Panc1 (cell line): Measurements from ENCODE around the gene CLCN2. TPM values are rescaled to one million over a fixed set of nuclear protein-coding genes. Genes with fewer than 3 reads are reported as not detected.

Experiments
- ATAC-seq: fragments of 200-7000 bp; cut with Tn5 transposase; 2 replicates; pipeline ENCODE4 v1.9.1; 2020; ENCODE audit warnings: mild to moderate bottlenecking, moderate library complexity
- Bru-seq: library from RNA; stranded (reverse); fragments of 400-500 nt; gene quantifications from one replicate; lab custom pipeline; 2021; lab: Mats Ljungman, UMichigan
- BruChase-seq, 2 experiments: library from RNA; stranded (reverse); fragments of 400-500 nt; gene quantifications; one replicate each; lab custom pipeline; 2021; lab: Mats Ljungman, UMichigan
- BruUV-seq: library from RNA; stranded (reverse); fragments of 400-500 nt; replicated peaks from 2 replicates; lab custom pipeline; 2021; lab: Mats Ljungman, UMichigan
- CTCF ChIA-PET: fragments of 300-600 bp; sonication (Branson Sonifier 250); formaldehyde crosslinking; loops from one replicate; lab custom pipeline; 2022; ENCODE audit warnings: antibody characterized with exemption; lab: Charles Lee
- POLR2A ChIA-PET: fragments of 300-600 bp; sonication (Branson Sonifier 250); formaldehyde crosslinking; loops from one replicate; lab custom pipeline; 2022; ENCODE audit warnings: antibody characterized with exemption; lab: Charles Lee
- DNase-seq: peaks from one replicate; pipeline ENCODE4 v3.0.0-alpha.2; 2010; ENCODE audit warnings: low read depth, low spot score
- H3K27ac ChIP-seq: 2 replicates; pipeline ENCODE4 v1.5.1; 2011; ENCODE audit warnings: mild to moderate bottlenecking, low read length, inconsistent platforms
- H3K27me3 ChIP-seq: fragments of 200-500 bp; sonication (Bioruptor generic); 2 replicates; pipeline ENCODE4 v1.6.0; 2014; ENCODE audit warnings: low read length, inconsistent platforms; ENCODE audit not compliant: control insufficient read depth, insufficient read depth
- H3K36me3 ChIP-seq: fragments of 200-500 bp; sonication (Bioruptor generic); 2 replicates; pipeline ENCODE4 v1.5.1; 2014; ENCODE audit warnings: inconsistent platforms, mild to moderate bottlenecking, low read length, moderate library complexity; ENCODE audit not compliant: control insufficient read depth, insufficient read depth
- H3K4me1 ChIP-seq: 2 replicates; pipeline ENCODE4 v1.5.1; 2011; ENCODE audit warnings: inconsistent platforms, mild to moderate bottlenecking, low read length, moderate library complexity; ENCODE audit not compliant: control insufficient read depth, insufficient read depth
- H3K4me3 ChIP-seq, 2 experiments: 2 replicates each; pipeline ENCODE4 v1.5.1; 2011 to 2012; ENCODE audit warnings: low read depth in 2 of 2, low read length in 2 of 2, mild to moderate bottlenecking in 2 of 2, inconsistent platforms in 1 of 2, moderate library complexity in 1 of 2
- H3K9me3 ChIP-seq: fragments of 200-500 bp; sonication (Bioruptor generic); 2 replicates; pipeline ENCODE4 v1.5.1; 2014; ENCODE audit warnings: low read depth, mild to moderate bottlenecking, inconsistent platforms, low read length, moderate library complexity; ENCODE audit not compliant: control insufficient read depth, insufficient read depth
- POLR2AphosphoS5 ChIP-seq: IDR thresholded peaks from 2 replicates; pipeline ENCODE4 v1.6.1; 2012; ENCODE audit warnings: mild to moderate bottlenecking, low read depth, low read length, moderate library complexity
- SIN3A ChIP-seq: IDR thresholded peaks from 2 replicates; pipeline ENCODE4 v1.6.1; 2012; ENCODE audit warnings: low read depth, mild to moderate bottlenecking, low read length, moderate library complexity, borderline replicate concordance; ENCODE audit not compliant: insufficient read depth
- TCF7L2 ChIP-seq: IDR thresholded peaks from 2 replicates; pipeline ENCODE4 v1.6.1; 2011; ENCODE audit warnings: mild to moderate bottlenecking, low read depth, low read length, inconsistent platforms
- in situ Hi-C: cut with HindIII; loops from 2 replicates; pipeline ENCODE4 v1.10.0; 2016; ENCODE audit warnings: low sequenced_read_pairs, low pct_unique_long_range_greater_than_20kb
- intact Hi-C: fragments of 100-400 bp; cut with micrococcal nuclease; formaldehyde crosslinking; loops from one replicate; pipeline ENCODE4 v1.10.0; 2022; ENCODE audit not compliant: unreplicated experiment
- long read RNA-seq: library from polyadenylated mRNA; unstranded; transcript quantifications from one replicate; pipeline ENCODE4 v2.0.0, GENCODE V29; 2021; ENCODE audit not compliant: unreplicated experiment
- polyA plus RNA-seq: library from polyadenylated mRNA; unstranded; fragments of >200 nt; gene quantifications from one replicate; pipeline ENCODE4 v1.2.1, GENCODE V29; 2012; ENCODE audit warnings: missing spikeins; ENCODE audit not compliant: insufficient read length
- total RNA-seq: library from RNA; stranded (reverse); gene quantifications from one replicate; pipeline ENCODE4 v1.2.1, GENCODE V29; 2021; ENCODE audit not compliant: unreplicated experiment
- TF ChIP-seq, protein P1 (sequence below): fragments of 450-650 bp; IDR thresholded peaks from 2 replicates; pipeline ENCODE4 v1.5.1; 2017; ENCODE audit warnings: mild to moderate bottlenecking
- TF ChIP-seq, protein P2 (sequence below), 2 experiments: IDR thresholded peaks; 2 replicates each; pipeline ENCODE4 v1.6.1; 2011 to 2012; ENCODE audit warnings: low read depth in 2 of 2, control low read depth in 1 of 2, low read length in 1 of 2, mild to moderate bottlenecking in 1 of 2, moderate library complexity in 1 of 2; ENCODE audit not compliant: insufficient read depth in 1 of 2

Gene CLCN2
- 22.5 TPM for total RNA-seq
- 21.4 TPM for polyA plus RNA-seq
- percentile 63 among the genes with signal in this experiment for Bru-seq, nascent RNA
- percentile 79 among the genes with signal in this experiment for BruChase-seq, experiment 1, labeled RNA remaining after a 2-hour chase
- percentile 68 among the genes with signal in this experiment for BruChase-seq, experiment 2, labeled RNA remaining after a 6-hour chase
- long read RNA-seq, transcript CLCN2-201 (24 exons, 3,290 nt) = major isoform, 8 of 21 reads
- long read RNA-seq, partial matches to known transcripts = 3 of 21 reads
- long read RNA-seq, other reads (novel, unspliced or antisense) = 9 of 21 reads

DNA sequence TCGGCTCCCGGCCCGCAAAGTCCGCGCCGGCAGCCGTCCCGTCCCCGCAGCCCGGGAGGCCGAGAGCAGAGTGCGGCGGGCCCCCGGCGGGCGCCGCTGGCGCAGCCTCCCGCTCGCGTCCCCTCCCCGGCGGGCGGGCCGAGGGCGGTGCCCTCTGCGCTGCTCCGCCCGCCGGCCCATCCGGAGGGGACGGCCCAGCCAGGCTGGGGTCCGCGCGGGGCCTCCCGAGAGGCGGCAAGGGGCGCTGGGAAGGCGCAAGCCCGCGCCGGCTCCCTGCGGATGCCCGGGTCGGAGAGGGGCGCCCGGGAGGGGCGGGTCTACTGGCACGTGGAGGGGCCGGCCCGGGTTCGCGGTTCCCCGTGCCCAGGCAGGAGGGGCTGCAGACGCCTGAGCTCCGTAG is at the start of gene CLCN2, which contains the start of gene POLR2H:
Gene CLCN2, minus strand, starts transcription at position 74 of the 400 bp plus-strand sequence. CDS start 126 bp downstream, outside the sequence.
Gene POLR2H, plus strand, starts transcription at position 179 of the 400 bp plus-strand sequence. CDS start 1,783 bp downstream, outside the sequence.
- DNase-seq = no peak
- Histone ChIP-seq H3K27ac (peak within 1 kb of the TSS; percentile 91), H3K36me3 (peaks cover 5% of the 10 kb centered on the region), H3K27me3 (no peaks in the 10 kb centered on the region), H3K4me1 (peaks cover 13% of the 10 kb centered on the region), H3K4me3 (peak within 1 kb of the TSS; percentile 86 to 98), H3K9me3 (no peaks in the 10 kb centered on the region)
- BruUV-seq = no TSS peak
- TF ChIP-seq SIN3A (no peak; the same call in 1 of the 2 replicates), TCF7L2 (no peak), POLR2AphosphoS5 (no peak)
- TF ChIP-seq, protein P1, sequence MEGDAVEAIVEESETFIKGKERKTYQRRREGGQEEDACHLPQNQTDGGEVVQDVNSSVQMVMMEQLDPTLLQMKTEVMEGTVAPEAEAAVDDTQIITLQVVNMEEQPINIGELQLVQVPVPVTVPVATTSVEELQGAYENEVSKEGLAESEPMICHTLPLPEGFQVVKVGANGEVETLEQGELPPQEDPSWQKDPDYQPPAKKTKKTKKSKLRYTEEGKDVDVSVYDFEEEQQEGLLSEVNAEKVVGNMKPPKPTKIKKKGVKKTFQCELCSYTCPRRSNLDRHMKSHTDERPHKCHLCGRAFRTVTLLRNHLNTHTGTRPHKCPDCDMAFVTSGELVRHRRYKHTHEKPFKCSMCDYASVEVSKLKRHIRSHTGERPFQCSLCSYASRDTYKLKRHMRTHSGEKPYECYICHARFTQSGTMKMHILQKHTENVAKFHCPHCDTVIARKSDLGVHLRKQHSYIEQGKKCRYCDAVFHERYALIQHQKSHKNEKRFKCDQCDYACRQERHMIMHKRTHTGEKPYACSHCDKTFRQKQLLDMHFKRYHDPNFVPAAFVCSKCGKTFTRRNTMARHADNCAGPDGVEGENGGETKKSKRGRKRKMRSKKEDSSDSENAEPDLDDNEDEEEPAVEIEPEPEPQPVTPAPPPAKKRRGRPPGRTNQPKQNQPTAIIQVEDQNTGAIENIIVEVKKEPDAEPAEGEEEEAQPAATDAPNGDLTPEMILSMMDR = no peak
- TF ChIP-seq, protein P2, sequence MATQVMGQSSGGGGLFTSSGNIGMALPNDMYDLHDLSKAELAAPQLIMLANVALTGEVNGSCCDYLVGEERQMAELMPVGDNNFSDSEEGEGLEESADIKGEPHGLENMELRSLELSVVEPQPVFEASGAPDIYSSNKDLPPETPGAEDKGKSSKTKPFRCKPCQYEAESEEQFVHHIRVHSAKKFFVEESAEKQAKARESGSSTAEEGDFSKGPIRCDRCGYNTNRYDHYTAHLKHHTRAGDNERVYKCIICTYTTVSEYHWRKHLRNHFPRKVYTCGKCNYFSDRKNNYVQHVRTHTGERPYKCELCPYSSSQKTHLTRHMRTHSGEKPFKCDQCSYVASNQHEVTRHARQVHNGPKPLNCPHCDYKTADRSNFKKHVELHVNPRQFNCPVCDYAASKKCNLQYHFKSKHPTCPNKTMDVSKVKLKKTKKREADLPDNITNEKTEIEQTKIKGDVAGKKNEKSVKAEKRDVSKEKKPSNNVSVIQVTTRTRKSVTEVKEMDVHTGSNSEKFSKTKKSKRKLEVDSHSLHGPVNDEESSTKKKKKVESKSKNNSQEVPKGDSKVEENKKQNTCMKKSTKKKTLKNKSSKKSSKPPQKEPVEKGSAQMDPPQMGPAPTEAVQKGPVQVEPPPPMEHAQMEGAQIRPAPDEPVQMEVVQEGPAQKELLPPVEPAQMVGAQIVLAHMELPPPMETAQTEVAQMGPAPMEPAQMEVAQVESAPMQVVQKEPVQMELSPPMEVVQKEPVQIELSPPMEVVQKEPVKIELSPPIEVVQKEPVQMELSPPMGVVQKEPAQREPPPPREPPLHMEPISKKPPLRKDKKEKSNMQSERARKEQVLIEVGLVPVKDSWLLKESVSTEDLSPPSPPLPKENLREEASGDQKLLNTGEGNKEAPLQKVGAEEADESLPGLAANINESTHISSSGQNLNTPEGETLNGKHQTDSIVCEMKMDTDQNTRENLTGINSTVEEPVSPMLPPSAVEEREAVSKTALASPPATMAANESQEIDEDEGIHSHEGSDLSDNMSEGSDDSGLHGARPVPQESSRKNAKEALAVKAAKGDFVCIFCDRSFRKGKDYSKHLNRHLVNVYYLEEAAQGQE (IDR thresholded peaks at IDR 0.05; ENCODE audit: insufficient read depth in 1 of 2, low read depth in 2 of 2, low read length in 1 of 2) = no peak
- peak; percentile 68 for ATAC-seq
- in situ Hi-C loops = no loop called here
- CTCF ChIA-PET = interaction anchor here (1.0 to 1.4 kb wide), 3 partner anchors 10 to 16 kb away, joined by 3 to 4 read pairs (median 3); no protein-coding TSS in a partner anchor
- intact Hi-C loops = no loop called here
- POLR2A ChIA-PET = no interaction called here

DNA sequence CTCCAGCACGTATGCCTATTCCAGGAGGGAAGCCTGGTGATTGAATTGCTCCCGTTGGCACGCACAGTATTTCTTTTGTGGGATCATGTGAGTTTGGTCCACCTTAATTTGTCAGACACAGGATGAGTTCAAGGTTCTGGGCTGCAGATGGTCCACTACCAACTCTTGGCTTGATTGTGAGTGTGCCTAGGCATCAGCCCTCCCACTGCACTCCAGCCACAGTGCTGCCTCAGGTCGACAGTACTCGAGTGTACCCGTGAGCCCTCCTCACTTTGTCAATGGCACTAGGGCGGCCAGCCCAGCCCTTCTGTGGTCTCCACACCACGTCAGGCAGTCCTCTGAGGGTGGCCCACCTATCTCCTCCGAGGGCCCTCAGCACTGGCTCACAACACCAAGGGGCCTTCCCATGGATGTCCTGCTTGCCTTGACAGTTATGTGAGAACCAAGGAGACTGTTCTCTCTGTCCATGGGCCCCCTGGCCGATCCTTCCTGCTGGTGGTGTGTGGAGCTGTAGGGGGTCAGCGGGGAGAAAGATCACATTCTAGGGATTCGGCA is 48.6 kb upstream of the CLCN2 start:
- DNase-seq = no peak
- H3K4me3 ChIP-seq = no peak overlapping the region
- in situ Hi-C loops = no loop called here
- ChIA-PET CTCF (no interaction called here), POLR2A (no interaction called here)
- H3K27me3 ChIP-seq = no peaks in the 10 kb centered on the region
- TF ChIP-seq, protein P1 = no peak
- no peak for TF ChIP-seq TCF7L2
- TF ChIP-seq, protein P2 (IDR thresholded peaks at IDR 0.05; ENCODE audit: insufficient read depth in 1 of 2, low read depth in 2 of 2, low read length in 1 of 2) = no peak
- no peak for TF ChIP-seq POLR2AphosphoS5
- no peak for TF ChIP-seq SIN3A
- H3K27ac ChIP-seq = no peak overlapping the region
- no peaks in the 10 kb centered on the region for H3K9me3 ChIP-seq
- H3K36me3 ChIP-seq = no peaks in the 10 kb centered on the region
- no peaks in the 10 kb centered on the region for H3K4me1 ChIP-seq
- ATAC-seq = 0 out of 2 replicates have a peak, but pooled peaks have one; percentile 10
- intact Hi-C loops = no loop called here
- no TSS peak for BruUV-seq
